Activated gamma-delta T cell treated with anti-CD3 and anti-CD28 coated beads, Interleukin-2, amount 50 U/mL, for 16 hours (primary cell): ENCODE measurements around the gene TBL1Y.

Source experiments
- DNase-seq: peaks from one replicate; pipeline ENCODE4 v3.0.0-alpha.2; 2020; ENCODE audit warnings: low read depth

TBL1Y gene

DNA sequence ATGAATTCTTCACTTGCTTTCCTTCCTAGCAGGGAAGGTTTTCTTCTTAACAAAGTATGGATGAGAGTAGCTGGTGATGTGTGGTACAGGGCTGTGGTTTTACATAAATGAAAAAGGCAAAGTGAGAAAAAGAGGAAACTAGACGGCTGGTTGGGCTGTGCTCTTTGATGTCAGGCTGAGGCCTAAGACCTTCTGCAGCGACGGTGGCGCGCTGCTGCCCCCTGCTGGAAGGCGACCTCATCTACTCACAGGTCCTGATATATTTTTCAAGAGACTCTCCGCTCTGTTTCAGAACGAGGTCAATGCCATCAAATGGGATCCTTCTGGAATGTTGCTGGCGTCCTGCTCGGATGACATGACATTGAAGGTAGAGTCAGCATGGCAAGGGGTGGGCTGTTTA, 175.1 kb downstream of the TBL1Y start:
- DNase-seq = no peak

GRCh38 chrY:7092836-7093235, 182.3 kb downstream of the TBL1Y start:
- DNase-seq = no peak

DNA sequence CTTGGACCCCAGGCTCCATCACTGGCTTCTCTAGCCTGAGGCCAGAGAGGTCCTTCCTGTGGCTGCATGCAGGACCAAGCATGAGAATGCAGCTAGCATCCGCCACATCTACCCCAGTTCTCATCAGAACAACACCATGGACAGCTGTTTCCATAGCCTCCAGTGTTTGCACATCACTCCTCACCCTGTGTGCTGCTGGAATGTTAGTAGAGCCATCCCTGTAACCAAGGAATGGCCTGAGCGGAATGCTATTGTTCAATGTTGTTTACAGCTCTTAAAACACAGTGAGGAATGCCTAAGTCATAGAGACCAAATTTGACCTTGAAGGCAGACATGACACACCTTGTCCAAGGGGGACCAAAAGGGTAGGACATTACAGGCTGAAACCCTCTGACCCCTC, 183.9 kb downstream of the TBL1Y start:
- DNase-seq = no peak

- no peak for DNase-seq
These were observed 186.5 kb downstream of the TBL1Y start for GRCh38 chrY:7097021-7097420.

- no peak for DNase-seq
These were observed 189.2 kb downstream of the TBL1Y start for GRCh38 chrY:7099742-7100141.

DNA sequence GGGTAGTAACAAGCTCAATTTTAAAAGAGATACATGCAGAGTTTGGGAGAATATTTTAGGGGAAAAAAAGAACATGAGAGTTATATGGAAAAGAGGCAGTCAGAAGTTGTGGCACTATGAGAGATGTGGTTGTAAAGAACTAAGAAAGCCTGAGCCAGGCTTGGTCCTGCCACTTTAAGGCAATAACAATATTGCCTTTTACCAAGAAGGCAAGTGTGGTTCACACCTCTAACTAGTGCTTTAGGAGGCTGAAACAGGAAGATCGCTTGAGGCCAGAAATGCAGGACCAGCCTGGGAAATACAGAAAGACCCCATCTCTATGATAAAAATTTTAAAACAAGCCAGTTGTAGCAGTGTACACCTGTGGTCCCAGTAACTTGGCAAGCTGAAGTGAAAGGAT, 192.2 kb downstream of the TBL1Y start:
- DNase-seq = no peak

DNA sequence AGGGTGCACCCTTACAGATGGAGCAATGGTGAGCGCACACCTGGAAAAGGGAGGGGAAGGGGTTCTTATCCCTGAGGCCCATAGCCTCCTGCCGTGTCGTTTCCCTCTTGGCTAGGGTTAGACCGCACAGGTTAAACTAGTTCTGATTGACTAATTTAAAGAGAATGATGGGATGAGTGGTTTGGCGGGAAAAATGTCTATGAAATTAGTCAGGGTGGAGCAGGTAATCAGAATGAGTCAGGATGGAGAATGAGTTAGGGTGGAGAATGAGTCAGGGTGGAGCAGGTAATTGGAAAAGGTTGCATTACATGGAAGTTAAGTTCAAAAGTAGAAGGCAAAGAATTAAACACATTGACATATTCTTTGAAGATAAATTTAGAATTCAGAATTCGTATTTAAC, 196.7 kb downstream of the TBL1Y start:
- DNase-seq = no peak

DNA sequence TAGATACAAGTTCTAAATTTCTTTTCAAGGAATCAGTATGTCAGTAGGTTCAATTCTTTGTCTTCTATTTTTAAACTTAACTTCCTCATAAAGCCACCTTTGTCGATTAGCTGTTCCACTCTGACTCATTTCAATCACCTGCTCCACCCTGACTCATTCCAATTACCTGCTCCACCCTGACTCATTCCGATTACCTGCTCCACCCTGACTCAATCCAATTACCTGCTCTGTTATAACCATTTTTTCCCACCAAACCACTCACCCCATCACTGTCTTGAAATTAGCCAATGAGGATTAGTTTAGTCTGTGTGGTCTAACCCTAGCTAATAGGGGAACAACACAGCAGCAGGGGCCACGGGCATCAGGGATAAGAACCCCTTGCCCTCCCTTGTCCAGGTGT, 199.6 kb downstream of the TBL1Y start:
- no peak for DNase-seq

DNA sequence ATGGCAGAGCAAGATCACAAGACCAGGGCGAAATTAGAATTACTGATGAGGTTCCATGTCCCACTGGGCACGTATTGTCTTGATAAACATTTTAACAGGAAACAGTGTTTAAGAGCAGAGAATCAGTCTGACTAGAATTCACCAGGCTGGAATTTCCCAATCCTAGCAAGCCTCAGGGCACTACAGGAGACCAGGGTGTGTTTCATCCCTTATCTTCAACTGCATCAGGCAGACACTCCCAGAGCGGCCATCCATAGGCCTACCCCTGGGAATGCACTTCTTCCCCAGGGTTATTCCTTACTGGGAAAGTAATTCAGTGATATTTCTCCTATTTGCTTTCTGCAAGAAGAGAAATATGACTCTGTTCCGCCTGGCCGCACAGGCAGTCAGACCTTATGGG, 205.4 kb downstream of the TBL1Y start:
- DNase-seq = no peak

DNA sequence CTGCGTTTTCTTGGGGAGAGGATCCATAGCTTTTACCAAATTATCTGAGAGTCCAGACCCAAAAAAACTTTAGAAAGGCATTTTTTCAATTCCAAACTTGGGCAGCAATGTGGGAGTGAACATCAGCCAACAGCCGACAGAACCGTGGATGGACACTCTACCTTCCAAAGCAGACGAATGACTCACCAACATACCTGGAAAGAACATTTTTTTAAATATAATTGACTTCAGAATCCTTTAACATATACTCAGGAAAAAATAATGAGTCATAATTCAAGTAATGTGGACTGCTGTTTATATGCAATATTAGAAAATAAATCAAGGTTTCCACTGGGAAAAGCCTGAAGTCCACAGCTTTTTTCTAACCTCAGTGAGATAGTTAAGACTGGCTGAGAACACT, 211.7 kb downstream of the TBL1Y start:
- DNase-seq = no peak

- no peak for DNase-seq
These were observed 214.9 kb downstream of the TBL1Y start for GRCh38 chrY:7125136-7126056.

GRCh38 chrY:7128211-7128610, 217.7 kb downstream of the TBL1Y start:
- DNase-seq = no peak
